ENCODE measurements around the gene C9orf72.
"Not testable (repeated sequence)": the region's sequence is repeated elsewhere in the genome, so short reads cannot be mapped to it uniquely, and the experiment has no call there.

Gene C9orf72, protein sequence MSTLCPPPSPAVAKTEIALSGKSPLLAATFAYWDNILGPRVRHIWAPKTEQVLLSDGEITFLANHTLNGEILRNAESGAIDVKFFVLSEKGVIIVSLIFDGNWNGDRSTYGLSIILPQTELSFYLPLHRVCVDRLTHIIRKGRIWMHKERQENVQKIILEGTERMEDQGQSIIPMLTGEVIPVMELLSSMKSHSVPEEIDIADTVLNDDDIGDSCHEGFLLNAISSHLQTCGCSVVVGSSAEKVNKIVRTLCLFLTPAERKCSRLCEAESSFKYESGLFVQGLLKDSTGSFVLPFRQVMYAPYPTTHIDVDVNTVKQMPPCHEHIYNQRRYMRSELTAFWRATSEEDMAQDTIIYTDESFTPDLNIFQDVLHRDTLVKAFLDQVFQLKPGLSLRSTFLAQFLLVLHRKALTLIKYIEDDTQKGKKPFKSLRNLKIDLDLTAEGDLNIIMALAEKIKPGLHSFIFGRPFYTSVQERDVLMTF
- total RNA-seq = 8.4 to 48.2 (median 46.3) reads per million in 3 experiments

DNA sequence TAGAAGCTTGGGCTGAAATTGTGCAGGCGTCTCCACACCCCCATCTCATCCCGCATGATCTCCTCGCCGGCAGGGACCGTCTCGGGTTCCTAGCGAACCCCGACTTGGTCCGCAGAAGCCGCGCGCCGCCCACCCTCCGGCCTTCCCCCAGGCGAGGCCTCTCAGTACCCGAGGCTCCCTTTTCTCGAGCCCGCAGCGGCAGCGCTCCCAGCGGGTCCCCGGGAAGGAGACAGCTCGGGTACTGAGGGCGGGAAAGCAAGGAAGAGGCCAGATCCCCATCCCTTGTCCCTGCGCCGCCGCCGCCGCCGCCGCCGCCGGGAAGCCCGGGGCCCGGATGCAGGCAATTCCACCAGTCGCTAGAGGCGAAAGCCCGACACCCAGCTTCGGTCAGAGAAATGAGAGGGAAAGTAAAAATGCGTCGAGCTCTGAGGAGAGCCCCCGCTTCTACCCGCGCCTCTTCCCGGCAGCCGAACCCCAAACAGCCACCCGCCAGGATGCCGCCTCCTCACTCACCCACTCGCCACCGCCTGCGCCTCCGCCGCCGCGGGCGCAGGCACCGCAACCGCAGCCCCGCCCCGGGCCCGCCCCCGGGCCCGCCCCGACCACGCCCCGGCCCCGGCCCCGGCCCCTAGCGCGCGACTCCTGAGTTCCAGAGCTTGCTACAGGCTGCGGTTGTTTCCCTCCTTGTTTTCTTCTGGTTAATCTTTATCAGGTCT, at the start of gene C9orf72:
C9orf72 (minus strand) TSS at position 564 of the 716 bp plus-strand sequence. CDS start 6,361 bp downstream, outside the sequence.
- DNase-seq = peak; percentile 84

DNA sequence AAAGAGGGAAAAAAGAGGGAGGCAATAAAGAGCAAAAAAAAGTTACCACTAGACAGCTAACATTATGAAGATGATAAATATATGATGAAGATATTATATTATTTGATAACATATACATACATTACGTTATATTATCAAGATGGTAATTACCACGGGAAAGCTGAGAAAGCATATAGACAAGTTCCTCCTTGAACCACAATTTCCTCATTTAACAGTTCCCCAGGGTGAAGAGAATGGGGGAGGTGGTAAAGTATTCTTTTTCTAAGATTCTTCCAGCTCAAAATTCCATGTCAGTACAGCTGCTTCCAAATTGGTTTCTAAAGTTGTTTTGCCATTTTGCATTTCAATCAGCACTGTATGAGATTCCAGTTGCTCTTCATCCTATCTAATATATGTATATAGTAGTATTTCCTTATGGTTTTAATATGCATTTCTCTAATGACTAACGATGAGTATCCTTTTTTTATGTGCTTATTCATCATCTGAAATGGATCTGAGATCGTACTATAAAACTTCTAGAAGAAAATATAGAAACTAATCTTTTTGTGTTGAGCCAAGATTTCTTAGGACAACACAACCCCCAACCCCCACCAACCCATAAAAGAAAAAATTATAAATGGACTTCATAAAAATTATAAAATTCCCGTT, 49.5 kb upstream of the C9orf72 start:
- no peak for DNase-seq

DNA sequence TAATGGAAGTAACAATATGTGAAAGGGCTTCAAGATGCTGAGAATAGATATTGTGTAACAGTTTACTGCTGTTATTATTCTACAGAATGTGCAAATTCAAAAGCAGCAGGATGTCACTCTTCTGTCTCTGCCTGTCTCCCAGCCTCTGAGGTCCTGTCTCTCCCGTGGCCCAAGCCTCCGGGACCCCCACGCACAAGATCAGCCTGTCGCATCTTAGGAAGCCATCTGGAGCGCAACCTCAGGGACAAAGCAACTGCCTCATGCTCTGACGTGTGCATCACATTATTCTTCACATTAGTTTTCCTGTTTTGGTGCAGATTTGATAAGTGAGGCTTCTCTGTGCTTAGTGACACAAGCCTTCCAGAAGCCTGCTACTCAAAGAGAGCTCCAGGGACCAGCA, 46.5 kb upstream of the C9orf72 start:
- DNase-seq = no peak

DNA sequence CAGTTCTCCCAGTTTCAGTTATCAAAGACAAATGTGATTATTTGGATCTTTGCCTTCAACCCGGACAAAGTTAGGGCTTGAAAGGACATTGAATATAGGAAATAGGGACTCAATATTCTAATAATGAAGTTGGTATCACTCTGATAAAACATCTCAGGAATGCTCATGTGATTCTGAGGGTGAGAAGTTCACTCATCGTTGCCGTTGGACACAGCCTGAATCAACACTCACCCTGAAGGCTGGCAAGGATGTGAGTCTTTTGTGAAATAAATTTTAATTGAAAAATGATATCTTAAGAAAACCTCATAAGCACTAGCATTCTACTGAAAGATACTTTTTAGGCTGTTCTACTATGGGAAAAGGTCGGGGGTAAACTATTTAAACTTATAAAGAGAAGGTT, 44.8 kb upstream of the C9orf72 start:
- no peak for DNase-seq

DNA sequence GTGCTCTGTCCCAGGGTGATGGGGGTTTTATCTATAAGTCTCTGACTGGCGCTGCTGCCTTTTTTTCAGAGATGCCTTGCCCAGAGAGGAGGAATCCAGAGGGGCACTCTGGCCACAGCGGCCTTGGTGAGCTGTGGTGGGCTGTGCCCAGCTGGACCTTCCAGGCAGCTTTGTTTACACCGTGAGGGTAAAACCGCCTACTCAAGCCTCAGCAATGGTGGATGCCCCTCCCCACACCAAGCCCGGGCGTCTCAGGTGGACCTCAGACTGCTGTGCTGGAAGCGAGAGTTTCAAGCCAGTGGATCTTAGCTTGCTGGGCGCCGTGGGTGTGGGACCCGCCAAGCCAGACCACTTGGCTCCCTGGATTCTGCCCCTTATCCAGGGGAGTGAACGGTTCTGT, 41.3 kb upstream of the C9orf72 start:
- DNase-seq = no peak

DNA sequence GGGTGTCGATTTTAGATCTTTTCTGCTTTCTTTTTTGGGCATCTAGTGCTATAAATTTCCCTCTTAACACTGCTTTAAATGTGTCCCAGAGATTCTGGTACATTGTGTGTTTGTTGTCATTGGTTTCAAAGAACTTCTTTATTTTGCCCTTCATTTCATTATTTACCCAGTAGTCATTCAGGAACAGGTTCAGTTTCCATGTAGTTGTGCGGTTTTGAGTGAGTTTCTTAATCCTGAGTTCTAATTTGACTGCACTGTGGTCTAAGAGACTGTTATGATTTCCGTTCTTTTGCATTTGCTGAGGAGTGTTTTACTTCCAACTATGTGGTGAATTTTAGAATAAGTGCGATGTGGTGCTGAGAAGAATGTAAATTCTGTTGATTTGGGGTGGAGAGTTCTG, 38.8 kb upstream of the C9orf72 start:
- not testable (repeated sequence) for DNase-seq

DNA sequence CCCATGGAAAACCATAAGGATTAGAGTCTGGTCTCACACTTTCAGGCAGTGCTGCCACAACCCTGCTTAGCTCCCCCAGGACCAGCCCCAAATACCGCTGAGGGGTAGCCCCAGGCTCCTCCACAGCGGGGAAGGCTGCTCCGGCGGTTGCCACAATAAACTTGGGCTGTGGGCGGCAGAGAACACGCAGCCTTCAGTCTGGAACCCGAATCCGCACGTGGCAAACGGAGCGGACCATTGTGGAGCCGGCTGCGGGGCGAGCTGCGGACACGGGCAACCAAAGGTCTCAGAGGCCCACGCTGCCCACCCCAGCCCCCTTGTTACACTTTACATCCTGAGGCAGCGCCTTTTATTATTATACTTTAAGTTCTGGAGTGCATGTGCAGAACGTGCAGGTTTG, 37.3 kb upstream of the C9orf72 start:
- DNase-seq = no peak

DNA sequence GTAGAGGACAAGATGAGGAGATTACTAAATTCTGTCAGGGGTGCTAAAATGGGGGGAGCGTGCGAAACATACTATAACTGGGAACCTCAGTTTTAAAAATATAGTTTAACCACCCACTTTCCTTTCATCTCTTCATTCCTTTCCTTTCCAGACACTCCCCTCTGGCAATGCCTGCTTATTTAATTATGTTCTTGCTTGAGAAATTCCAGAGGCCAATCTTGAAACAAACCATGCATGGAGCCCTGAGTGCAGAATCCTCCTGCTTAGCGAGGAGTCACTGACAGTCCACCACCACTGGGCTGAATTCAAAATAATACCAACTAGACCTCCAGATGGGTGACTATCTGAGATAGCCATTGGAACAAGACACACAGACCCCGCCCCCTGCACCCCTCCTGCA, 29.7 kb upstream of the C9orf72 start:
- no peak for DNase-seq

DNA sequence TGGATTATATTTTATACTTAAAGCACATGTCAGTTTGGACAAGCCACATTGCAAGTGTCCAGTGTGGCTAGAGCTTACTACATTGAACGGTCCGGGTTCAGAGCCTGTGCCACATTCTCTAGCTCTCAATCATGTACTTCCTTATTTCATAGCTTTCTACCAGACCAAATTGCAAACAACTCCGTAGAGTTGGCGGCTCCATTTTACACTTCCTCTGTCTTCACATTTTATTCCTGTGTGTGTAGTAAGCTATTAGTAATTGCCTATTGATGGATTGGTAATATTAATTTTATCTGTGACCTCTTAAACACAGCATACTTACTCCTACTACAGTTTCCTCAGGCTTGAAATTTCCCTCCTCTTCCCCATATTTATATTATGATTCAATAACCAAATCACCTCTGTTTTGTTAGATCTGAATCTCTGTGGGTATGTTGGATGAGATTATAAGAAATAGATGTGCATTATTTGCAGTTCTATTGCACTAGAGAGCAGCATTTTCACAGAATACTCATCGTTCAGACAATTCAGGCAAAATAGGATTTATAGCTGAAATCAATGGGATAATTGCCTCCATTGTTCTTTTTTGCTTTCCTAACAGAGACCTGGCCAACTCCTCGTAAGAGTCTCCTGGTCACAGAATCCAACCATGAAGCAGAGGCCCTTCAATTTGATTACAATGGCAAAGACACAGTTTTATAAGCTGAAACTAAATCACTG, 29.0 kb upstream of the C9orf72 start:
- no peak for DNase-seq

DNA sequence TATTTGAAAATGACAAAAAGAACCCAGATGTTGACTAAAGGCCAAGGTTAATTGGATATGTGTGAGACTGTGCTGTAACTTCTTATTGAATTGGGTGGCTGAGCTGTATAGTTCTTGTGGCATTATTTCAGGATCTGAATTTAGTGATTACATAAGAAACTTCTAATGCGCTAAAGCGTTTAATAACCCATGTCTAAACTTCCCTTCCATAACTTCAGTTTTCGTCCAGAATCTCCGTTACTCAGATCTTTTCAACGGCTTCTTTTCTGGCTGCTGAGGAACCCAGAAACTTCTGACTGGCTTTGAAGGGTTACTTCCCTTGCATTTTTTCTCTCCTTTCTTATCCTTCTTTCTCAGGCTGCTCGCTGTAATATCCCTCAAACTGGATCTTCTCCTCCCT, 28.1 kb upstream of the C9orf72 start:
- DNase-seq = no peak

DNA sequence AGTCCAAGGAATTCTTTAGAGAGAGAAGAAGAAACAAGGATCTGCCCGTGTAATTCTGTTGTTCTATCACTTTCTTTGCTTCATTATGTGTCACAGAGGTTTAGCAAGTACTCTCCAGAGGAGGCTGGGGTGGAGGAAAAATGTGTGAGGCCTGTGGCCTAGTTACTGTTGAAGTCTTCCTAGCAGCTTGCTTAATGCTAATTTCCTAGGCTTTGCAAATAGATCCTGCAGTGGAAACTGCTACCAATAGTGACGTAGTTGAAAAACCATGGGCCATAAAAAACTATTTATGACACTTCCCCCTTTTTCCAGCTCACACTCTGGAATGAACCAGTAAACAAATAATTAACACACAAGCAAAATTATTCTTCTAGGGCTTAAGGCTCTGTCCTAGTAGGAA, 27.0 kb upstream of the C9orf72 start:
- DNase-seq = no peak

DNA sequence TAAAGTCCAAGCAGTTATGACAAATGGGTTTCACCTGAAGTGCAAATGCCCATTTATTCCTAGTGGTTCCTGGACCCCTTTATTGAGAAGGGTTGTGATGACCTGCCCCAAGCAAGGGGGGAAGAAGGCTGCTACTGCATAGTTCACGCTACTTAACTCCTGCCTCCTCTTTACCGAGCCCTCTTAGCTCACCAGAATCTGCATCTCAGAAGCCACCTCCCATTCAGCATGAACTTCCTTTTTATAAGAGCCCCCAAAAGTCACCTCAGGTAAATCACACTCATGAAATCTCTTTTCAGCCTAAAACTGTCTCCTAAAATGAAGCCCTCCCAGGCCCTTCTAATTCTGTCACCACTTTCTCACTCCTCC, 26.6 kb upstream of the C9orf72 start:
- DNase-seq = no peak

DNA sequence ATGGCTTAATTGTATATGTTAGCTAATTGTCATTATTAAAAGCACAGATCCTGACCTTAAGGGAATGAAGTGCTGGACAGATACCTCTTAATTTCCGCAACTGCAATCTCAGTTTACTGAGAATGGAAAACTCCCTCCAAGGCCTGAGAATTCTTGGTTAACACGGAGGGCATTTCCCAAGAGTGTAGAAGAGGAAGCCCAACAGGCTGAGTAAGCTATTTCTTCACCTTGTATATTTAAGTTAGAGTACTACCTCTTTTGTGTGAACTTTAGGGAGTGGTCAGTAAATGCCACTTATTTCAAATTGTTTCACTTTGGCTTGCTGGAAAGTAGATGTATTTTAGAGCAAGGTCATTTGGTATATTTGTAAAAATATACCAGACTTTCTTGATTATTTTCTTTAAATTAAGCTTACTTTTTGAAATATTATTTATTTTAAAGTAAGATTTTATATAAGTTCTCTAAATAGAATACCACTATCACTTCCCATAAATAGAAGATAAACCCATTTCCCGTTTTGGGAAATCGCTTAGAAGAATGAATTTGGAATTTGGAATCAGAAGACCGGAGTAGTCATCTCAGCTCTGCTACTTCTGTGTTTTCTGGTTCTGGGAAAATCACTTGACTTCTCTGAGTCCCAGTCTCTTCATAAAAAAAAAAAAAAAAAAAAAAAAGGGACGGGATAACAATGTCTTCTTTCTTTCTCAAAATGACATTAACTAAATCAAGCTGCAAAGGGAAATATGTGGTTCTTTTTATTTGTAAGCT, 26.0 kb upstream of the C9orf72 start:
- no peak for DNase-seq

DNA sequence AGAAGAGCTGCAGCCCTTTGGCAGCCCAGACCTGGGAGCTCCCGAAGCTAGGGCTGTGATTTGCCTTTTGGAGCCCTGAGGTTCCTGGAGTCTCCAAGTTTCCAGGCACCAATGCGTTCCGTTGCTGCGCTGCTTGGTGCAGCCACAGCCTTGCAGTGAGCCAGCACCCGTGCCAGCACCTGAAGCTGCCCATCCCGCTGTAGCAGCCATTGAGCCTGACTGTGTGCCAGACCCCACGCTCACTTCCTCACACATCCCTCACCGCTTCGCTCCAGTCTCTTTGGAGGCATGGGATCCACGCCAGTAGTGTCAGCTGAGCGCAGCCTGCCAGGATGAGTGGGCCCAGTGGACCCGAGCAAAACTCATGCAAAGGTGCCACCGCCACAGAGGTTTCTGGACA, 22.5 kb upstream of the C9orf72 start:
- no peak for DNase-seq

DNA sequence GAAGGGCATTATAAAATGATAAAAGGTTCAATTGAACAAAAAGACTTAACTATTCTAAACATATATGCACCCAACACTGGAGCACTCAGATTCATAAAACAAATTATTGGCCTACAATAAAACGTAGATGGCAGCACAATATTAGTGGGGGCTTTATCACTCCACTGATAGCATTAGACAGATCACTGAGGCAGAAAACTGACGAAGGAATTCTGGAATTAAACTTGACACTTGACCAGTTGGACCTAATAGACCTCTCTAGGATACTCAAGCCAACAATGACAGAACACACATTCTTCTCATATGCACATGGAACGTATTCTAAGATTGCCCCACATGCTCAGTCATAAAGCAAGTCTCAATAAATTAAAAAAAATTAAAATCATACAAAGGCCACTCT, 18.4 kb upstream of the C9orf72 start:
- no peak for DNase-seq

DNA sequence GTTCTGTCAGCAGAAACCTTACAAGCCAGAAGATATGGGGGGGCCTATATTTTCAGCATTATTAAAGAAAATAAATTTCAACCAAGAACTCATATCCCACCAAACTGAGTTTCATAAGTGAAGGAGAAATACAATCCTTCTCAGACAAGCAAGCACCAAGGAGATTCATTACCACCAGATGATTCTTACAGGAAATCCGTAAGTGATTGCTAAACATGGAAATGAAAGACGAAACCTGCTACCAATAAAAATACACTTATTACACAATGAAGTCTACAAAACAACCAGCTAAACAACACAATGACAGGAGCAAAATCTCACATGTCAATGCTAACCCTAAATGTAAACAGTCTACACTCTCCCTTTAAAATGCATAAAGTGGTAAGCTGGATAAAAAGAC, 17.8 kb upstream of the C9orf72 start:
- DNase-seq = no peak

DNA sequence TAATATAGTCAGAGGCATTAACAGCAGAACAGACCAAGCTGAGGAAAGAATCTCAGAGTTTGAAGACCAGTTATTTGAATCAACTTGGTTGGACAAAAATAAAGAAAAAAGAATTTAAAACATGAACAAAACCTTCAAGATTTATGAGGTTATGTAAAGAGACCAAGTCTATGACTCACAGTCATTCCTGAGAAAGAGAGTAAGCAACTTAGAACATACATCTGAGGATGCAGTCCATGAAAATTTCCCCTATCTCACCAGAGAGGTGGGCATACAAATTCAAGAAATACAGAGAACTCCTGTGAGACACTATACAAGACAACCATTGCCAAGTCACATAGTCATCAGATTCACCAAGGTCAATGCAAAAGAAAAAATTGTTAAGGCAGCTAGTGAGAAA, 17.4 kb upstream of the C9orf72 start:
- no peak for DNase-seq

DNA sequence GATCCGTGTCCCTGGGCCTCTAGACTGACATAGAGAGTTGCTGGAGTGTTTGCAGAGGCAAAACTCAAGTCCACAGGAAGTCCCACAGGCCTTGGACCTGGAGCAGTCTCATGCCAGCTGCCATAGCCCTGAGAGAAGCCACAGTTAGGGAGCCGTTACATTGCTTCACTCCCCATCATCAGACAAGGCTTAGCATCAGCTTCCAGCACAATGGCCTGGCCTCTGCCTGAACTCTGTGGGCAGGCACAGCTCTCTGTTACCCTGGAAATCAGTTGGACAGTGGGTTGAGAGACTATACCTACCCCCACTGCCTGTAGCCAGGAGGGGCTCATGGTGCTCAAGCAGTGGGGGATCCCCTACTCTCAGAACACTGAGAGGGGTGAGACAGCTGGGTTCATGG, 16.2 kb upstream of the C9orf72 start:
- no peak for DNase-seq

DNA sequence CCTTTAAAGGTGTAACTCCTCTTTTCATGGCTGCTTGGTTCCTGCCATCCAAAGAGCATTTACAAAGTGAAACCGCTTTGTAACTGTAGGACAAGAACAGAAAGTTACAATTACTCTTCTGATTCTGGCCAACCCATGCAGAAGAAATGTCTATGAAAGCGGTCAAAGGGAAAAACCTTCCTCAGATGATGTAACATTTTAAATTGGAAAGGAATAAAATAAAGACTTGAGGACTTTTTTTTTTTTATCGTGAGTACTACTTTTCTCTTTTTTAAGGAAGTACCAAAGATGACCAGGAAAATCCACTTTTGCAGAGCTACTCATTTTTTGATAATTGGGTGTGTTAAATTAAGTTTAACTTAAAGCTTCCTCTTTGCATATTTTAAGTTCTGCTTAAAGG, 13.0 kb upstream of the C9orf72 start:
- DNase-seq = no peak

DNA sequence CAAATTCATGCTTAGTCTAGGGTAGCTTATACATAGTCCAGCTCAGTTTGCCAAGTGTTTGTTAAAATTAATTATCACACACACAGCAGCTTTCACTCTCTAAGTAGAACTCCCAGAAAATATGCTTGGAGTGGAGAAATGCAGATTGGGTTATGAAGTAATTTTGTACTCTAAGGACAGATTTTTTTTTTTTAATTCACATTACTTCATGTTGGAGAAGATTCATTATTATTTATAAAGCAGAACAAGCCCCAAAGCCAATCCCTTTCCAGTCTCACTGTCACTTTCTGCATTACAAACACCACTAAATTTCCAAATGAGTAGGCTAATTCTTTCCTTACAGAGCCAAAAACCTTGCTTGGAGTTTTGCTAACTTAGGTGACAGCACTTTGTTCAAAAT, 11.7 kb upstream of the C9orf72 start:
- no peak for DNase-seq

DNA sequence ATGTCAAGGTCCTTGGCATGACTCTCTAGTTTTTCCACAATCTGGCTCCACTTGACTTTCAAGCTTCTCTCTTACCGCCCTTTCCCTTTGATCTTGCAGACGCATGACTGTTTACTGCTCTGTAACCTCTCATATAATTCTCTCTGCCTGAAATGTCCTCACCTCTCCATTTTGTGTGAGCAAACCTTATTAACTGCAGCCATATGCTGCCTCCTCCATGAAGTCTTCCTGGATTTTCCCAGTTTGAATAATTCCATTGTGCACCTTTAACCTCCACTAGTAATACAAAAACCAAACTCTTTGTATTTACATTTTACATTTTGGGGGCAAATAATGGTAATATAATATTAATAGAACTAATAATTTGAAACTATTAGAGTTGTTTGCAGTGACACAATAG, 9.5 kb upstream of the C9orf72 start:
- DNase-seq = no peak

DNA sequence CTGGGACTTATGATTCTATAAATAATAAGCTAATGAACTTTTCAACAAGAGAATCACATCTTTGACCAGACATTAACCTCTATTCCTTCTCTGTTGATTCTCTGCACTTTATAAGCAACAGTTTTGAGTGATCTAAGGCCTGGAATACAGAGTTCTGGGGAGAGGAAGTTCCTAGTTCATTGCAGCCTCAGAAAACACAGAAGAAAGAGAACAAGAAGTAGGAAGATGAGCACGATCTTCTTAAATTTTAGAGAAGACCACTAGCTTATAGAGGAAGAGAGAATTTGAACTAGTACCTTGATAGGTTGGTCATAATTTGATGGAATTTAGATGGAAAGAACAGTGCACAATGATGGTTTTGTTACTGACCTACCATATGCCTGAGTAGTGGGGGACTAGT, 8.5 kb upstream of the C9orf72 start:
- DNase-seq = no peak
